HCT116 (cell line): ENCODE measurements around the gene UVRAG. TPM values are rescaled to one million over a fixed set of nuclear protein-coding genes. Genes with fewer than 3 reads are reported as not detected.

Experiments
- ATAC-seq: fragments of 200-7000 bp; cut with Tn5 transposase; 2 replicates; pipeline ENCODE4 v1.9.1; 2020; ENCODE audit warnings: mild to moderate bottlenecking, moderate library complexity
- BruUV-seq: library from RNA; stranded (reverse); fragments of 400-500 nt; replicated peaks from 2 replicates; lab custom pipeline; 2021; lab: Mats Ljungman, UMichigan
- CTCF ChIA-PET: fragments of 300-600 bp; sonication (Branson Sonifier 250); formaldehyde crosslinking; loops from one replicate; lab custom pipeline; 2021; ENCODE audit warnings: antibody characterized with exemption; lab: Charles Lee
- POLR2A ChIA-PET: fragments of 300-600, 350-600 bp; sonication (Branson Sonifier 250); formaldehyde crosslinking; loops from one replicate; lab custom pipeline; 2021; ENCODE audit warnings: antibody characterized with exemption; lab: Charles Lee
- RAD21 ChIA-PET, 2 experiments: fragments of 300-600 bp; sonication (Branson Sonifier 250); formaldehyde crosslinking; loops; one replicate each; lab custom pipeline; 2023; ENCODE audit warnings: low total read pairs in 2 of 2; ENCODE audit not compliant: uncharacterized antibody in 2 of 2, unreplicated experiment in 2 of 2, low non-redundant PET in 1 of 2; lab: Charles Lee
- DNase-seq: peaks from one replicate; pipeline ENCODE4 v3.0.0-alpha.2; 2010; ENCODE audit warnings: low read depth, low spot score
- H2AFZ ChIP-seq: fragments of 200-600 bp; shearing (Covaris generic), sonication (generic); 2 replicates; pipeline ENCODE4 v1.6.1; 2017; ENCODE audit warnings: low read depth, mixed run types, mixed read lengths, antibody characterized with exemption, low read length; ENCODE audit not compliant: poor library complexity, severe bottlenecking
- H3K27ac ChIP-seq: 2 replicates; pipeline ENCODE4 v1.5.1; 2012; ENCODE audit warnings: low read depth, low read length
- H3K27me3 ChIP-seq: fragments of 200-600 bp; sonication (generic); 2 replicates; pipeline ENCODE4 v1.6.1; 2016; ENCODE audit warnings: mixed run types, low read length, mixed read lengths; ENCODE audit not compliant: insufficient read depth
- H3K36me3 ChIP-seq, 2 experiments: fragments of 200-500 bp in 1 of 2; fragments of 200-600 bp in 1 of 2; sonication (Bioruptor generic) in 1 of 2; sonication (generic) in 1 of 2; 2 replicates each; pipeline versions ENCODE4 v1.5.1 to v1.6.1; 2014 to 2016; ENCODE audit warnings: low read length in 2 of 2, inconsistent platforms in 1 of 2, mixed read lengths in 1 of 2, mixed run types in 1 of 2; ENCODE audit not compliant: insufficient read depth in 2 of 2, control insufficient read depth in 1 of 2
- H3K4me1 ChIP-seq, 2 experiments: fragments of 200-600 bp in 1 of 2; sonication (generic) in 1 of 2; 2 replicates each; pipeline versions ENCODE4 v1.5.1 to v1.6.1; 2012 to 2017; ENCODE audit warnings: low read length in 2 of 2, inconsistent platforms in 1 of 2, mild to moderate bottlenecking in 1 of 2, mixed read lengths in 1 of 2, mixed run types in 1 of 2, moderate library complexity in 1 of 2; ENCODE audit not compliant: insufficient read depth in 2 of 2, control insufficient read depth in 1 of 2
- H3K4me2 ChIP-seq: fragments of 200-600 bp; sonication (generic); 2 replicates; pipeline ENCODE4 v1.6.1; 2017; ENCODE audit warnings: mixed run types, low read length, mixed read lengths
- H3K4me3 ChIP-seq, 2 experiments: fragments of 200-600 bp in 1 of 2; sonication (generic) in 1 of 2; replicated peaks in 1 of 2; 2 replicates each; pipeline ENCODE4 v1.5.1; 2011 to 2016; ENCODE audit warnings: low read length in 2 of 2, control low read depth in 1 of 2, low read depth in 1 of 2, mild to moderate bottlenecking in 1 of 2, mixed read lengths in 1 of 2, mixed run types in 1 of 2
- H3K79me2 ChIP-seq: fragments of 200-600 bp; sonication (generic); 2 replicates; pipeline ENCODE4 v1.6.1; 2017; ENCODE audit warnings: mild to moderate bottlenecking, mixed run types, low read length, moderate library complexity, mixed read lengths; ENCODE audit not compliant: insufficient read depth
- H3K9ac ChIP-seq: fragments of 200-600 bp; sonication (generic); 2 replicates; pipeline ENCODE4 v1.6.1; 2016; ENCODE audit warnings: low read length, mixed read lengths
- H3K9me2 ChIP-seq: fragments of 200-600 bp; sonication (generic), shearing (Covaris generic); 2 replicates; pipeline ENCODE4 v1.6.1; 2017; ENCODE audit warnings: mixed run types, mild to moderate bottlenecking, moderate library complexity; ENCODE audit not compliant: insufficient read depth
- H3K9me3 ChIP-seq, 2 experiments: fragments of 200-500 bp in 1 of 2; fragments of 200-600 bp in 1 of 2; sonication (Bioruptor generic) in 1 of 2; sonication (generic) in 1 of 2; 2 replicates each; pipeline ENCODE4 v1.6.1; 2014 to 2017; ENCODE audit warnings: low read length in 2 of 2, mixed read lengths in 2 of 2, inconsistent platforms in 1 of 2, low read depth in 1 of 2, mild to moderate bottlenecking in 1 of 2, mixed run types in 1 of 2, moderate library complexity in 1 of 2; ENCODE audit not compliant: control insufficient read depth in 1 of 2, insufficient read depth in 1 of 2
- H4K20me1 ChIP-seq: fragments of 200-600 bp; sonication (generic), shearing (Covaris generic); 2 replicates; pipeline ENCODE4 v1.6.1; 2017; ENCODE audit warnings: mixed run types, mild to moderate bottlenecking, moderate library complexity; ENCODE audit not compliant: insufficient read depth
- ATF3 ChIP-seq: IDR thresholded peaks from 2 replicates; pipeline ENCODE4 v1.6.1; 2012
- CEBPB ChIP-seq: IDR thresholded peaks from 2 replicates; pipeline ENCODE4 v1.6.1; 2012; ENCODE audit warnings: low read depth
- ELF1 ChIP-seq: IDR thresholded peaks from 2 replicates; pipeline ENCODE4 v1.6.1; 2012; ENCODE audit warnings: low read depth, borderline replicate concordance
- EZH2 ChIP-seq: fragments of 200-600 bp; sonication (generic); IDR thresholded peaks from 2 replicates; pipeline ENCODE4 v1.6.1; 2017; ENCODE audit warnings: antibody characterized with exemption, mixed run types
- MAX ChIP-seq: IDR thresholded peaks from 2 replicates; pipeline ENCODE4 v1.6.1; 2012
- POLR2AphosphoS5 ChIP-seq: IDR thresholded peaks from 2 replicates; pipeline ENCODE4 v1.6.1; 2011; ENCODE audit warnings: mild to moderate bottlenecking, low read depth, low read length, moderate library complexity
- REST ChIP-seq: IDR thresholded peaks from 2 replicates; pipeline ENCODE4 v1.6.1; 2012; ENCODE audit warnings: low read depth
- SIN3A ChIP-seq: IDR thresholded peaks from 2 replicates; pipeline ENCODE4 v1.6.1; 2012; ENCODE audit warnings: low read depth
- SRF ChIP-seq: IDR thresholded peaks from 2 replicates; pipeline ENCODE4 v1.6.1; 2012; ENCODE audit warnings: low read depth
- ZBTB33 ChIP-seq: IDR thresholded peaks from 2 replicates; pipeline ENCODE4 v1.6.1; 2011; ENCODE audit warnings: mild to moderate bottlenecking, low read length, moderate library complexity; ENCODE audit not compliant: insufficient replicate concordance; ENCODE audit errors: extremely low read depth
- ZFX ChIP-seq: fragments of 450-650 bp; IDR thresholded peaks from 2 replicates; pipeline ENCODE4 v1.6.1; 2017
- intact Hi-C: fragments of 100-400 bp; cut with micrococcal nuclease; formaldehyde crosslinking; loops from 2 replicates; pipeline ENCODE4 v1.10.0; 2022
- total RNA-seq: library from RNA; stranded (reverse); gene quantifications from one replicate; pipeline ENCODE4 v1.2.1, GENCODE V29; 2021; ENCODE audit not compliant: unreplicated experiment

Gene UVRAG
- total RNA-seq, 1 experiment from 2014 or later = 12.3 TPM

- no peak for TF ChIP-seq ZBTB33
- no peak for TF ChIP-seq ELF1
- no peak for TF ChIP-seq SIN3A
- TF ChIP-seq SRF = no peak
- no peak for TF ChIP-seq REST
Observed at GRCh38 chr11:75767228-75767572, 47.8 kb upstream of the UVRAG start (continued).

GRCh38 chr11:75767793-75768111 lies 47.3 kb upstream of the UVRAG start:
- Histone ChIP-seq H3K9ac (no peak overlapping the region), H3K27me3 (peaks cover 6% of the 10 kb centered on the region; the same call in 1 of the 2 replicates), H3K4me2 (peak overlapping the region; percentile 84), H3K79me2 (no peaks in the 10 kb centered on the region), H3K9me2 (no peaks in the 10 kb centered on the region), H3K4me3 (no peak overlapping the region)
- RAD21 ChIA-PET = no interaction called here
- no peak for ATAC-seq
- no peak for TF ChIP-seq SIN3A
- no peak for TF ChIP-seq POLR2AphosphoS5
- TF ChIP-seq CEBPB = no peak
- no peak for TF ChIP-seq MAX
- no peak for TF ChIP-seq ZFX
- no peak for TF ChIP-seq ATF3
- TF ChIP-seq EZH2 = no peak
- TF ChIP-seq ZBTB33 = no peak
- TF ChIP-seq, all 23 proteins: peak for 0
- no TSS peak for BruUV-seq
- ChIA-PET CTCF (no interaction called here), POLR2A (no interaction called here)
- no peak for DNase-seq
- intact Hi-C loops = no loop called here
- Histone ChIP-seq H3K36me3 (no peaks in the 10 kb centered on the region), H4K20me1 (no peaks in the 10 kb centered on the region), H2AFZ (peak overlapping the region; percentile 19), H3K9me3 (no peaks in the 10 kb centered on the region), H3K4me1 (peaks cover 9 to 17% of the 10 kb centered on the region in 2 experiments), H3K27ac (peak overlapping the region; percentile 55; the same call in 1 of the 2 replicates)
